H1 (cell line): Measurements from ENCODE around the gene IQCM. TPM values are rescaled to one million over a fixed set of nuclear protein-coding genes. Genes with fewer than 3 reads are reported as not detected.

ENCODE experiments used
- CHD1 ChIP-seq: IDR thresholded peaks from 2 replicates; pipeline ENCODE4 v1.6.1; 2012; ENCODE audit warnings: low read depth, low read length, improper control_type of control experiment
- KDM4A ChIP-seq: IDR thresholded peaks from one replicate; pipeline ENCODE4 v1.7.1; 2012; ENCODE audit warnings: low read depth, mild to moderate bottlenecking, moderate library complexity, low read length, inconsistent platforms; ENCODE audit not compliant: severe bottlenecking
- MAFK ChIP-seq: IDR thresholded peaks from 2 replicates; pipeline ENCODE4 v1.6.1; 2012; ENCODE audit warnings: low read depth, mild to moderate bottlenecking, improper control_type of control experiment, low read length
- POLR2A ChIP-seq, 2 experiments: IDR thresholded peaks; 1 replicate in 1 of 2; 2 replicates in 1 of 2; pipeline ENCODE4 v1.6.1; 2011; ENCODE audit warnings: low read depth in 2 of 2, low read length in 2 of 2, mild to moderate bottlenecking in 2 of 2; ENCODE audit errors: control extremely low read depth in 1 of 2
- polyA plus RNA-seq, 7 experiments: library from polyadenylated mRNA; depleted of rRNA in 3 of 7; stranded (reverse) in 5 of 7; unstranded in 2 of 7; fragments of >200 nt in 5 of 7; fragments of 200-250 nt in 2 of 7; gene quantifications; 1 replicate in 5 of 7; 2 replicates in 1 of 7; 4 replicates in 1 of 7; pipeline versions ENCODE4 v1.2.1 to v1.2.3, GENCODE V29; 2011 to 2013; ENCODE audit warnings: missing spikeins in 2 of 7, mixed read lengths in 2 of 7
- total RNA-seq: library from RNA; stranded (reverse); fragmentation: NEBNext Ultra II Directional; extraction: Animal tissue kit (Norgen Biotek cat#: 25700); gene quantifications from 2 replicates; pipeline ENCODE4 v1.2.1, GENCODE V29; 2021

The IQCM gene
- total and polyA plus RNA-seq, 2 of the 8 experiments (the other 6 are each of a cell fraction or from before 2014, with no cell fraction given) = not detected

GRCh38 chr4:149845743-149846142, 30.1 kb upstream of the IQCM start (continued):
- TF ChIP-seq CHD1 (no peak), POLR2A (IDR thresholded peaks at IDR 0.05; ENCODE audit: control extremely low read depth in 1 of 2, low read depth in 2 of 2, low read length in 2 of 2) (no peak), KDM4A (no peak), MAFK (no peak)
